K562 (cell line): ENCODE data around the gene XRRA1. TPM values are rescaled to one million over a fixed set of nuclear protein-coding genes. Genes with fewer than 3 reads are reported as not detected.

ENCODE experiments used
- ARNT ChIP-seq, 2 experiments: fragments of 450-650 bp; IDR thresholded peaks; 2 replicates each; pipeline ENCODE4 v1.6.1; 2016; ENCODE audit warnings: mild to moderate bottlenecking in 1 of 2
- EGR1 ChIP-seq: fragments of 450-650 bp; conservative IDR thresholded peaks from 2 replicates; pipeline ENCODE4 v1.6.1; 2017; ENCODE audit warnings: mild to moderate bottlenecking
- ESRRA ChIP-seq: fragments of 450-650 bp; IDR thresholded peaks from 2 replicates; pipeline ENCODE4 v1.6.1; 2014; ENCODE audit warnings: low read depth, mild to moderate bottlenecking, moderate library complexity, borderline replicate concordance
- FIP1L1 ChIP-seq: fragments of 200-400 bp; formaldehyde crosslinking; IDR thresholded peaks from 2 replicates; pipeline ENCODE4 v1.6.1; 2018; ENCODE audit warnings: mild to moderate bottlenecking, low read depth, low read length; ENCODE audit not compliant: poor library complexity, severe bottlenecking
- FOXJ3 ChIP-seq: sonication (generic); formaldehyde crosslinking; IDR thresholded peaks from 2 replicates; pipeline ENCODE4 v1.4.0; 2020; ENCODE audit warnings: mild to moderate bottlenecking, missing genetic modification reagents
- FOXM1 ChIP-seq, 2 experiments: fragments of 450-650 bp in 1 of 2; sonication (generic) in 1 of 2; formaldehyde crosslinking in 1 of 2; IDR thresholded peaks; 2 replicates each; pipeline versions ENCODE4 v1.6.1 to v1.9.0; 2017 to 2022; ENCODE audit warnings: low read depth in 2 of 2, mild to moderate bottlenecking in 2 of 2, missing genetic modification reagents in 1 of 2, moderate library complexity in 1 of 2
- HEY1 ChIP-seq: fragments of 250-450 bp; sonication (Bioruptor Pico); IDR thresholded peaks from 2 replicates; pipeline ENCODE4 v1.5.0; 2020; ENCODE audit warnings: mild to moderate bottlenecking, moderate library complexity, borderline replicate concordance
- IFI16 ChIP-seq: fragments of 250-450 bp; sonication (Bioruptor Pico); IDR thresholded peaks from 2 replicates; pipeline ENCODE4 v2.1.2; 2022; ENCODE audit warnings: mild to moderate bottlenecking, inconsistent platforms
- MAFF ChIP-seq: IDR thresholded peaks from 2 replicates; pipeline ENCODE4 v1.6.1; 2012; ENCODE audit warnings: low read length, improper control_type of control experiment
- NCOA4 ChIP-seq: fragments of 450-650 bp; IDR thresholded peaks from 2 replicates; pipeline ENCODE4 v1.6.1; 2018; ENCODE audit warnings: mild to moderate bottlenecking; ENCODE audit not compliant: partially characterized antibody
- NELFE ChIP-seq: IDR thresholded peaks from 2 replicates; pipeline ENCODE4 v1.6.1; 2011; ENCODE audit warnings: mild to moderate bottlenecking; ENCODE audit not compliant: insufficient read depth, insufficient read length
- NR2C1 ChIP-seq, 2 experiments: fragments of 450-650 bp; IDR thresholded peaks; 2 replicates each; pipeline ENCODE4 v1.6.1; 2017; ENCODE audit warnings: mild to moderate bottlenecking in 2 of 2, antibody characterized with exemption in 1 of 2, inconsistent platforms in 1 of 2, missing compliant biosample characterization in 1 of 2, missing genetic modification characterization in 1 of 2
- RNF2 ChIP-seq: sonication (generic); IDR thresholded peaks from 2 replicates; pipeline ENCODE4 v1.6.1; 2016
- SIN3A ChIP-seq, 2 experiments: fragments of 150-350 bp in 1 of 2; IDR thresholded peaks; 2 replicates each; pipeline ENCODE4 v1.6.1; 2011 to 2016; ENCODE audit warnings: borderline replicate concordance in 2 of 2, low read depth in 2 of 2, low read length in 2 of 2, mild to moderate bottlenecking in 2 of 2, moderate library complexity in 2 of 2; ENCODE audit not compliant: control insufficient read depth in 1 of 2
- ZBTB26 ChIP-seq: fragments of 450-650 bp; formaldehyde crosslinking; IDR thresholded peaks from 2 replicates; pipeline ENCODE4 v1.4.0; 2022; ENCODE audit warnings: missing genetic modification characterization
- ZNF12 ChIP-seq: sonication (generic); formaldehyde crosslinking; IDR thresholded peaks from 2 replicates; pipeline ENCODE4 v1.4.0; 2020; ENCODE audit warnings: mild to moderate bottlenecking, missing genetic modification reagents
- ZNF277 ChIP-seq: fragments of 250-450 bp; sonication (Bioruptor Pico); IDR thresholded peaks from 2 replicates; pipeline ENCODE4 v1.8.0; 2022; ENCODE audit warnings: inconsistent platforms, mild to moderate bottlenecking, moderate library complexity, borderline replicate concordance
- ZNF586 ChIP-seq: fragments of 450-650 bp; formaldehyde crosslinking; conservative IDR thresholded peaks from 2 replicates; pipeline ENCODE4 v1.4.0; 2020; ENCODE audit warnings: mild to moderate bottlenecking, moderate library complexity
- polyA plus RNA-seq, 8 experiments: library from polyadenylated mRNA; depleted of rRNA in 4 of 8; stranded (reverse) in 5 of 8; unstranded in 3 of 8; fragments of >200 nt; fragmentation: Nextera tagmentation in 2 of 8; fragmentation: Illumina TruSeq in 1 of 8; extraction: Ambion mirVana in 2 of 8; extraction: Trizol in 1 of 8; gene quantifications; 2 replicates each; pipeline versions ENCODE4 v1.2.1 to v1.2.3, GENCODE V29; 2011 to 2014; ENCODE audit warnings: inconsistent platforms in 1 of 8, missing spikeins in 1 of 8
- total RNA-seq, 7 experiments: library from RNA; depleted of rRNA in 6 of 7; stranded (reverse); fragments of >200 nt in 6 of 7; fragmentation: Illumina TruSeq in 2 of 7; extraction: Trizol in 2 of 7; gene quantifications; 2 replicates each; pipeline versions ENCODE4 v1.2.1 to v1.2.3, GENCODE V29; 2011 to 2021; ENCODE audit warnings: low replicate concordance in 1 of 7

XRRA1 gene
- total and polyA plus RNA-seq, 9 of the 15 experiments (the other 6 are each of a cell fraction or from before 2014, with no cell fraction given), result 5.0 to 22.5 (median 16.0) TPM

- TF ChIP-seq ZBTB26 (CRISPR knock-in tag), result no peak
- no peak for TF ChIP-seq ZNF12
- TF ChIP-seq FOXJ3 (CRISPR knock-in tag), result no peak
- TF ChIP-seq HEY1 (CRISPR knock-in tag), result no peak
- no peak for TF ChIP-seq FOXM1 (IDR thresholded peaks at IDR 0.05; ENCODE audit: low read depth)
- TF ChIP-seq FOXM1 (CRISPR knock-in tag; IDR thresholded peaks at IDR 0.05; ENCODE audit: low read depth), result no peak
- TF ChIP-seq MAFF, result no peak
- TF ChIP-seq ARNT (IDR thresholded peaks at IDR 0.05), result no peak
- no peak for TF ChIP-seq IFI16
- no peak for TF ChIP-seq NR2C1 (IDR thresholded peaks at IDR 0.05)
- 0 out of 2 replicates have a peak, but pooled peaks have one; percentile 31 for TF ChIP-seq NR2C1 (tag; IDR thresholded peaks at IDR 0.05)
- TF ChIP-seq NELFE, result no peak
- no peak for TF ChIP-seq RNF2
- TF ChIP-seq ZNF586 (CRISPR knock-in tag), result no peak
- TF ChIP-seq SIN3A (IDR thresholded peaks at IDR 0.05; ENCODE audit: borderline replicate concordance in 2 of 2, control insufficient read depth in 1 of 2, low read depth in 2 of 2, low read length in 2 of 2), result no peak
- TF ChIP-seq ESRRA, result no peak
- no peak for TF ChIP-seq EGR1
- no peak for TF ChIP-seq NCOA4
- no peak for TF ChIP-seq FIP1L1
- no peak for TF ChIP-seq ZNF277 (CRISPR knock-in tag)
Observed at GRCh38 chr11:74818283-74818946, 130.5 kb downstream of the XRRA1 start (continued).
